GM21360 (cell line): Measurements from ENCODE around the gene KCNMA1.

Experiments
- ATAC-seq: cut with Tn5 transposase; IDR thresholded peaks from one replicate; pipeline ENCODE4 v1.9.1; 2021; ENCODE audit warnings: mild to moderate bottlenecking, moderate library complexity; ENCODE audit not compliant: unreplicated experiment

KCNMA1 gene

GRCh38 chr10:77233466-77233865 is 404.1 kb downstream of the KCNMA1 start:
- ATAC-seq, result no peak

DNA sequence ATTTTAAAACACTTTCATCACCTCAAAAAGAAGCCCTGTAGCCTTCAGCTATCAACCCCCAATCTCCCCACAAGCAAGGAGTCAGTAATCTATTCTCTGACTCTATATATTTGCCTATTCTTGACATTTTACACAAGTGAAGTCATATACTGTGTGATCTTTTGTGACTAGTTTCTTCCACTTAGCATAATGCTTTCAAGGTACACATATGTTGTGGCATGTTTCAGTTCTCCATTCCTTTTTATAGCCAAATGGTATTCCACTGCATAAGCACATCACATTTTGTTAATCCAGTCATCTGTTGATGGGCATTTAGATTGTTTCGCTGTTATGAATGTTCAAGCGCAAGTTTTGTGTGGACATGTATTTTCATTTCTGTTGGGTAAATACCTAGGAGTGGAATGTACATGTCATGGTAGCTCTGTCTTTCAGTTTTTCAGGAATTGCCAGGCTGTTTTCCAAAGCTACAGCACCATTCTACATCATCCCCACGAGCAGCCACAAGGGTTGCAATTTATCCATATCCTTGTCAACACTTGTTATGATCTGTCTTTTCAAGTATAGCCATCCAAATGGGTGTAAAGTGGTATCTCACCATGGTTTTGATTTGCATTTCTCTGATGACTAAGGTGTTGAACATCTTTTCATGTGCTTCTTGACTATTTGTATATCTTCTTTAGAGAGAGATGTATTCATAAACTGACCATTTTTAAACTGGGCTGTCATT is 405.6 kb downstream of the KCNMA1 start:
- ATAC-seq, result no peak

DNA sequence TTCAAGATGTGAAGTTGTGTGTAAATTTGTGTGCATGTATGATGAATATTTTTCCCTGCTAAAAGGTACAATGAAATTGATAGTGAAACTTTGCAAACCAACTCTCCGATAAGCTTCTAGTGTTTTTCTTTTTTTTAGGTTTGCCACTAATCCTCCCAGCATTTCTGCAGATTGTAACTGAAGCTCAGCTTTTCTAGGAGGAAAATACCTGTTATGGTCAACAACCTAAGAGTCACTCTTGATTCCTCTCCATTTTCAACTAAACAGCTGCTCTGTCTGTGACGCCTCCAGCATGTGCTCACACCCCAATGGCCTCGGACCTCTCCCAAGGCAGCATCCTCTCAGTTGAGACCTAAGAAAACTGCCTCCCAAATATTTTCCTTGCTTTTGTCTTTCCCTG is 406.2 kb downstream of the KCNMA1 start:
- no peak for ATAC-seq

DNA sequence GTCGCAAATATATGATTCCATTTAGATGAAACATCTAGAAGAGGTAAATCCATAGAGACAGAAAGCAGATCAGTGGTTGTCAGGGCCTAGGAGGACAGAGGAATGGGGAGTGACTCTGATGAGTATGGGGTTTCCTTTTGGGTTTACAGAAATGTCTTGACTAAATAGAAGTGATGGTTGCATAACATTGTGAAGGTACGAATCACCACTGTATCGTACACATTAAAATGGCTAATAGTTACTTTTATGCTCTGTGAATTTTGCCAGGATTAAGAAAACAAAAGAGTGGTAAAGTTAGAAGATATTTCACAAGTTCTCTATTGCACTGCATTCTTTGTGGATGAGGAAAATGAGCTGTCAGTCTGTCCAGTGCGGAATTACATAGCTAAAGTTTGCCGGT is 407.4 kb downstream of the KCNMA1 start:
- no peak for ATAC-seq

- no peak for ATAC-seq
Measured at GRCh38 chr10:77229704-77230103, 407.9 kb downstream of the KCNMA1 start.

GRCh38 chr10:77228559-77228958 is 409.0 kb downstream of the KCNMA1 start:
- ATAC-seq, result no peak

- no peak for ATAC-seq
Measured at GRCh38 chr10:77226853-77227565, 410.6 kb downstream of the KCNMA1 start.

- ATAC-seq, result no peak
Measured at GRCh38 chr10:77226452-77226851, 411.2 kb downstream of the KCNMA1 start.

DNA sequence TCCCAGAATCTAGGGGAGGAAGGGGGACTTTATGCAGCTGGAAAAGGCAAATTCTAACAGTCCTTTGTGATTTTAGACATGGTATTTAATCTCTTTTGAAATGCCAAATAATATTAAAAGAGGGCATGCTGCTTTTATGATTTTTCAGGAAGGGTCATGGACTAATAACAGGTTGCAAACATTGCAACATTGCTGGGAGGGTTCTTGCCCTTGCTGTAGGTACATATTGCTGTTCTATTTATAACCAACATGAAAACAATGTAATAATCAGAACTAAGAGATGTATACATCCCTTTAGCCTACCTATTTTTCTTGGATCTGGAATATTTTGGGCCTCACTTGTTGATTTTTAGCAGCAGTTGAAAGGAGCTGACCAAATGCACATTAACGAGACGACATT is 411.6 kb downstream of the KCNMA1 start:
- no peak for ATAC-seq

DNA sequence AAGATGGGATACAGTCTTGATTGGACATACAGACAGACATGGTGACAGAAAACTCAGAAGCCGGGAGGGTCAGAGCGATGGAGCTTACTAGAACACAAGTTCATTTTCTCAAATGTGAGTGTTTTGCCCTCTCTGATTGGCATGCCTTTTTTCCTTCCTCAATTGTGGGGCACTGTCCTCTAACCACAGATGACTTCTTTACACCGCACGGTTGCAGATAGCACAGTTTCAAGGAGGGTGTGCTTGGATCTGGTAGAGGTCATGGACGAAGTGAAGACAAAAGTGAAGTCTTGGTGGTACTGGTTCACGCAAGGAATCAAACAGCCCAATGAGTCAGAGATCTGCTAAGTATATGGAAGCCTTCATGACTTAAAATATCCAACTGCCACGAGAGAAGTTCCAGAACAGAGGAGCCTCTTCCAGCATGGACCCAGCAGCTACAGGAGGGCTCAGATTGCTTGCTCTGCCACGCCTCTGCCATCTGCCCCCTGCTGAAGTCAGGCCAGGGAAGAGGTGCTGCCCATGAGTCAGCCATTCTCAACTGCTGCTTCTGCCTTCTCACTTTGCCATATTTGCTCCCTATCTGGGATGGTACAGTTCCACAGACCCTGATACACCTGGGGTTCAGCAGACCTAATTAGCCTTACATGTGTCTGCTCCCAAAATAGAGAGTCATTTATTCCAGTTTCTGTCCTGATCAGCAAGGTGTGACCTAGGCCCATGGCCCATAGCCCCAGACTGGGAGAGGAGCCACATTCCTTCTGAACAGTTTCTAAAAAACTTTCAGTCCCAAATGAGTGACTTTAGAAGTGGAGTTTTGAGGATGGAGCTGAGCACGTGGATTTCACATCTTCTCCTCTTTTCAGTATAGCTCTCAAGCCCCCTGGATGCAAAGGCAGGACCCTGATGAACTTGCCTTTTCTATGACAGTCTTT is 413.8 kb downstream of the KCNMA1 start:
- no peak for ATAC-seq

DNA sequence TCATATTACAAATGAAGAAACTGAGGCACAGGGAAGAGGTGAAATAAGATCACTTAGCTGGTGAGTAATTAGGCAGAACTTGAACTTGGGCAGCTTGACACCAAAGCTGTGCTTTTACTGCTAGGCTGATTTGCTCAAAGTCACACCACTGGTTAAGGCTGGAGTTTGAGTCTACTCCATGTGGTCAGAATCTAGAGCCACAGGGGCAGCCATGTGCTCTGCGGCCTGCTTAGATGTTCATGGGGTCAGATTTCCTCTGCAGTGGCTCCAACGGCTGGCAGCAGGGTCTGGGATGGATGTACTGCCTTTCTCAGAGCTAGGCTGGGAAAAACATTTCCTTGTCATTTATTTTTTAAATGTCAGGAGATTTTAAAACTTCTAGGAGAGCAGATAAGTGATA is 417.5 kb downstream of the KCNMA1 start:
- ATAC-seq, result no peak

GRCh38 chr10:77219046-77219445 is 418.6 kb downstream of the KCNMA1 start:
- no peak for ATAC-seq

GRCh38 chr10:77214799-77215198 is 422.8 kb downstream of the KCNMA1 start:
- ATAC-seq, result no peak

DNA sequence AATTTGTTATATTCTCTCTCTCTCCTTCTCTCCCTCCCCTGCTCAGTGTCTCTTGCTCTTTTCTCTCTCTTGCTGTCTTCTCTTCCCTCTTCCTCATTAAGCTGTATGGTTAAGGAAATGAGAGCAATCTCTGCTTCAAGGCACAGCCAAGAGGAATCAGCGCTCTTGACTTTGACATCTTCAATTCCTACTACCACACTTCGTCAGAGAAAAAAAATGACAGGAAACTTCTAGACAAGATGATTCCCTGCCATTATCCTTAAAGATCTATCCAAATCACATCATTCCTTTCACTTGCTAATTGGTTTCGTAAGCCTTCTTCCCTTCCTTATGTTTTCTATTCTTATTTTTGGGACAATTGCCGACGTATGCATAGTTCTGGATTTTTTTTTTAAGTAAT is 425.0 kb downstream of the KCNMA1 start:
- no peak for ATAC-seq

DNA sequence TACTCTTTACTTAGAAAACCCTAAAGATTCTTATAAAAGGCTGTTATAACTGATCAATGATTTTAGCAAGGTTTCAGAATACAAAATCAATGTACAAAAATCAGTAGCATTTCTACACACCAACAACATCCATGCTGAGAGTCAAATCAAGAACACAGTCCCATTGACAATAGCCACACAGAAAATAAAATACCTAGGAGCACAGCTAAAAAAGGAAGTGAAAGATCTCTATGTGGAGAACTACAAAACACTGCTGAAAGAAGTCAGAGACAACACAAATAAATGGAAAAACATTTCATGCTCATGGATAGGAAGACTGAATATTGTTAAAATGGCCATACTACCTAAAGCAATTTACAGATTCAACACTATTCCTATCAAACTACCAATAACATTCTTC is 427.0 kb downstream of the KCNMA1 start:
- ATAC-seq, result no peak

DNA sequence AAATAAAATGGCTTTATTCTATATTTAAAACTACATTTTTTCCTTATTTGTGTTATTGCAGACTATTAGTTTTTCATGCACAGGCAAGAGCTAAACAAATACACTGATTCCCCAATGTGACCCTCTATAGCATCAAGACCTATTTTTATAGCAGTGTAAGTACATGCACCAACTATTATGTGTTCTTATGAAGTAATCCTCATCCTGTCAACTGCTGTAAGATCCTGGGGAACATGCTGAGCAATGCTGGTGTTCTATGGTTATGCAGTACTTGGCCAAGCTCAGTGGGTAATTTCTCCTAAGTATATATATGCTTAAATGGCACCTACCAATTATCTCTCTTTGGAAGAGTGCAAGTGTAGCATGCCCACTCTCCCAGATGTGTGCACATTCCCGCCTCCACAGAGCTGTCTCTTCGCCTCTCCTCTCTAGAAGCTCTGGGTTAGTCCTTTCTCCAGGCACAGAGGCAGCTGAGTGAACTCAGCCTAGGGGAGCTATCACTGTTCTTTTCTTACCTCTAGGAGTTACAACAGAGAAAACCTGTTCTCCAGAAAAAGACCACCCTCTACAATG is 428.8 kb downstream of the KCNMA1 start:
- ATAC-seq, result no peak

DNA sequence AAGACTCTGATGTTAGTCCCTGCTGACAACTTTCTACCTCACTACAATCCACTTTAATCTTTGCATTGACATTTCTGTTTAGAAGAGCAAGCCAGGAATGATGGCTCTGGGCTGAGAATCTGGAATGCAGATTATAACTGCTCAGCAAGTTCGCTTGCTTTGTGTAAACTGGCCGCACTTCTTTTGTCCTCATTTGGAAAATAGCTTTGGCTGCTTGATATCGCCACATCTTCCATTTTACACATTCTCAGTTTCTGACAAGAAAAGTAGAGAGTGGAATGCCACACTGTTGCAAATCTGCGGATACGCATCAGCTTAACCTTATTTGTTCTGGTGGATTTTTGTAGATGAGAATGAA is 429.8 kb downstream of the KCNMA1 start:
- no peak for ATAC-seq

- ATAC-seq, result no peak
Measured at GRCh38 chr10:77207182-77207827, 430.3 kb downstream of the KCNMA1 start.

DNA sequence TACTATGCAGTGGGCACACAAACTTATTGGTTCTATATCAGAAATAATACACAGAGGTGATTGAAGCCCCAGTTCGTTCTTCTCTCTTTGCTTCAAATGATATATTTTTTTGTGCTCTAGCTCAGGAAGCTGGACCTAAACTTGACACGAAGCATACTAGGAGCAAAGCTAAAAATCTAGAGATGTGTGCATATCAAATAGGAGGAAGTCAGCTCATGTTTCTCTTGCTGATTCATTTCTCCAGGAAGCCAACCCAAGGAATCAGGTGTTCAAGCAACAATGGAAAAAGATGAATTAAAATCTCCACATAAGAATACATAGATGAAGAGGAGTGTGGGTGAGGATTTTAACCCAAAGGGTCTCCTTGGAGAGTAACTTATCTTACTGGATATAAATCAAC is 432.5 kb downstream of the KCNMA1 start:
- ATAC-seq, result no peak

DNA sequence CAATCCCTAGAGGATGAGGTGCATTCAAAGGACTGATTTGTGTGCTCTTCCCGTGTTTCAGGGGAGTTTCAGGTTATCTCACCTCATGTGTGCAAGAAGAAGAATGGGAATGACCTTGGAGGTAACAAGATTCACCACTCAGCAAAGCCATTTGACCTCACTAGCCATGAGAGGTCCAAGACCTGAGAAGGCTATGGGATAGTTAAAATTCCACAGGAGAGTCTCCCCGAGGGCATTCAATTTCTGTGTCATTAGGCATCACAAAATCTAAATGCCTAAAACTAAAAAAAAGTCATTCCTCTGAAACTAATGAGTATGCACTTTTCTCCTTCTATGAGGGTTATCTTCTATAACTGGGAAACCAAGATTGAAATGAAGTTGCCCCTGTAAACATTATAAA is 433.4 kb downstream of the KCNMA1 start:
- no peak for ATAC-seq

DNA sequence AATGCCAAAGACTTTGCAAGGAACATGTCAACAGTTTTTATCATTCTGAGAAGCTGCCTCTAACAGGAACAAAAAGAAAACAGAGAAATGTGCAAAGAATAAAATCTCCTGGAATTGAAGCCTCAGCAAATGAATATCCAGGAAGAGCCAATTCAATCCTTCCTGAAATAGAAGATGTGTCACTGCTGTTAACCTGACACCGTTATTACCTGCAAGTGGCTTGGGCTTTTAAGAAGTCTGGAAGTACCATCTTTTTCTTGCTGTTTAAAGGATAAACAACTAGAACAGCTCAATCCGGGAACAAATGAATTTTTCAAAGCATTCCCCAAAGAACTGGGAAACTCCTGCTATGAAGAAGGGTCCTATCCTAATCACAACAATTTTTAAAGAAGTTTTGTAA is 434.8 kb downstream of the KCNMA1 start:
- ATAC-seq, result no peak
